G401.6 (cell line): Measurements from ENCODE around the gene BAHCC1.
A peak's percentile ranks its signal among the peaks of the same experiment; 100 is the strongest.
"Not testable (repeated sequence)": the region's sequence is repeated elsewhere in the genome, so short reads cannot be mapped to it uniquely, and the experiment has no call there.

ENCODE experiments used
- FAIRE-seq: peaks from 2 replicates; lab custom pipeline; 2012; peaks lifted over from hg19 to GRCh38; lab: Jason Lieb, UNC

BAHCC1 gene

DNA sequence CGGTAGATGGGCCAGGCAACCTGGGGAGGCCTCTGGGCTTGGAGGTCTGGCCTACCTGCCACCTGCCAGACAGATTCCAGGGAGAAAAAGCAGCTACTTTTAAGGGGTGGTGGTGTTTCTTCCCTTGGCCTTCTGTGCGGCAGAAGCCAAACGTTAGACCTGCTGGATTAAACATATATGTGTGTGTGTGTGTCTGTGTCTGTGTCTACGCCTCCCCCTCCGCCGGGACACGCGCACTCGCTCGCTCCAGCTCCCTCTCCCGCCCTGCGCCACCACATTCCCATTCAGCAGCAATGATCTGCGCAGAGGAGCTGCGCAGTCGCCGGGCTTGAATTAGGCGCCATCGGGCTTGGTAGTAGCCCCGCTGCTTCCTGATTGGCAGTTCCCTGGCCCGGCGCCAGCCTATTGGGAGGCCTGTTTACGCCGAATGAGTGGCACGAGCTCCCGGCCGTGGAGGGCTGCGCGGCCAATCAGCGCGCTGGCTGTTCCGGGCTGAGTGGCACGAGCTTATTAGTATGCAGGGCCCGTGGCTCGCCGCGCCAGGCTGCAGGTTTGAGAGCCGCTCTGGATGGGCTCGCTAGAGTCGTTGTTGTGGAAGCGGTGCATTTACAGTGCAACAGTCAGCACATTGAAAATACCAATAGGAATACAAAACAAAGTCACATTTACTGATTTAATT, at the start of gene BAHCC1:
Gene BAHCC1, plus strand, starts transcription at position 537 of the 679 bp plus-strand sequence. CDS start 4,283 bp downstream, outside the sequence.
- FAIRE-seq = peak; percentile 98

DNA sequence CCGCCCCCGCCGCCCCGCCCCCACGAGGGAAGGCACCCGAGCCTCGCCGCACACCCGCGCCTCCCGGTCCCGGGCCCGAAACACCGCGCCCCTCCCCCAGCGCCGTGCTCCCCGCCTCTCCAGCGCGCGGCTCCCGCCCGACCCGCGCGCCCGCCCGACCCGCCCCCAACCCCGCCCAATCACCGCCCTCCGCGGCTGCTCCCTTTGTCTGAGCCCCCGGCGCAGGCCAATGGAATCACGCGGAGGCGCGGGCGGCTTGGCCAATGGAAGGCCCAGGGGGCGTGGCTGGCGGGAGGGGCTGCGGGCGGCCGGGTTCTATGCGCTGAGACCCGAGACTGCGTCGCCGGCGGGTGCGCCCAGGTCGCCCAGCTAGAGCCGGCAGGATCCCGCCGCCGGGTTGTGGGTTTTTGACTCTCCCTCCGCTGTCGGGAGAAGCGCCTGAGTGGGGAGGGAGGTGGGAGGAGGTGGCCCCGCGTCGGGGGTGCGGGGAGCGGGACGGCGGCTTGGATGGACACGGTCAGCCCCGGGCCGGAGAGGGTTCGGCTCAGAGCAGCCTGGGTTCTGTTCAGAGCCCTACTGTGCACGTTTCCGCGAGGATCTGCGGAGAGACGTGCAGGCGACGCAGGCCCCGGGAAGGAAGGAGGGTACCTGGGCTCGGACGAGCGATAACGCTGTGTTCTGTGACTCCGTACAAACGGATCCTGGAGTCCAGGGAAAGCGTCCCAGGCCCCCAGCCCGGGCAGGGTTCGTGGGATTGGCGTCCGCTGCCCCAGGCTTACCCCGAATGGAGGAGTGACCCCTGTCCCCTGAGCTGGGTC, 49.0 kb upstream of the BAHCC1 start:
- no peak for FAIRE-seq

DNA sequence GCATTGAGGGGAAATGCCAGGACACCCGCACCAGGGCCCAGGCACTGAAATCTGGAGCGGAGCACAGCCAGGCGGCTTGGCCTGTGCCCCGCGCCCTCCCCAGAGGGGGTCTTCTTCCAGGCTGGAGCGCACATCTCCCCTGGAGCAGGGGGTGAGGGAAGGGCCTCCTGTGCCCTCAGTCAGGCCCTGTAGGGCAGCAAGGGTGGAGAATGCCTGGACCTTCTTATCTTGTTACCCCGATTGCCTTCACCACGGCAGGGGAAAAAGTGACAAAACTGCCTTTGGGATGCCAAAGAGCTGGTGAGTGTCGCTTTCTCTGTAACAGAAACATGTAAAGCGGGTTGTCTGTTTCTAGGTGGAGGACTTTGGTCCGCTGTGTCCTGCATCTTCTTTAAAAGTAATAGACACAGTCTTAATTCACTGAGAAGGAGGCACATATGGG, 48.3 kb upstream of the BAHCC1 start:
- FAIRE-seq = no peak

DNA sequence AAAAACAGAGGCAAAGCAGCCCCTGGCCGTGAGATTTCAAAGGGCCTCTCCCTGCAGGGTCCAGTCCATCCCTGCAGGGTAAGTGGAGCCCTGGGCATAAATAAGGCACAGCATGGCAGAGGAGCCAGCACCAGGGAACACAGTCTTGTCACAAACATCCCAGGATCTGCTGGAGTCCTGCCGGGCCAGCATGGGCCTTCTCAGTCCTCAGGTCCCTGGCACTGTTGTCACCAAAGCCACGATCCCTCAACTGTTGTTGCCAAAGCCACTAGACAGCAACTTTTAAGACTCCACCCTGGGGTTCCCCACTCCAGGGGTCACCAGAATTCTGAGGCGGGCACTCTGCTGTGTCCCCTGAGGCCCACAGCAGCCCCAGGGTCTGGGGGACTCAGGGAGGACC, 47.8 kb upstream of the BAHCC1 start:
- FAIRE-seq = no peak

DNA sequence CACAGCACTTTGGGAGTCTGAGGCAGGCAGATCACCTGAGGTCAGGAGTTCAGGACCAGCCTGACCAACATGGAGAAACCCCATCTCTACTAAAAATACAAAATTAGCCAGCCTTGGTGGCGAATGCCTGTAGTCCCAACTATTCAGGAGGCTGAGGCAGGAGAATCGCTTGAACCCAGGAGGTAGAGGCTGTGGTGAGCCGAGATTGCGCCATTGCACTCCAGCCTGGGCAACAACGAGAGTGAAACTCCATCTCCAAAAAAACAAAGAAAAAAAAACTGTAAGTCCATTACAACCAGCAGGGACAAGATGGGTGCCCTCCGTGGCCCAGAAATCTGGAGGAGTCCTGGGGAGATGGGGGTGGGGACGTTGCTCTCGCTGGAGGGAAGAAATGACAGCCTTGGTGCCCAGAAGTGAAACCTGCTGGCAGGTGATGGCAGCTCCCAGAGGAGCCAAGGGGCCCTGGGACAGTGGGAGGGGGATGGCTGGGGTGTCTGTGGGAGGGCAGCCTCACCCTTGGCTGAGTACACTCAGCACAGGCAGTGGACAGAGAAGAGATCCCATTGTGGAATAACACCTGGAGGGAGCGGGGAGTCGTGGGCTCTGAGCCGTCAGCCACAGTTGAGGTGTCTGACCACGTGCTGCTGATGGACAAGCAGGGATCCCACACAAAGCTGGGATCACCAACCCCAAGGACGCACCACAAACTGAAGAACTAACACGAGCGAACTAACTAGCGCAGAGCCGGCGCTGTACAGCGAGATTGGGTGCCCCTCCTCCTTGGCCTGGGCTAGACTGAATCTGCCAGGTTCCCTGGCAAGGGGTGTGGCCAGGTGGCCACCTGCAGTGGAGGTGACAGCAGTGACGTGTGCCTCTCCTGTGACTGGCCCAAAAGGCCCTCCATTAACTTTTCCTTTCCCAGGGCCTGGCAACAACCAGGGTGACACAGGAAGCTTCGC, 46.9 kb upstream of the BAHCC1 start:
- FAIRE-seq = no peak

DNA sequence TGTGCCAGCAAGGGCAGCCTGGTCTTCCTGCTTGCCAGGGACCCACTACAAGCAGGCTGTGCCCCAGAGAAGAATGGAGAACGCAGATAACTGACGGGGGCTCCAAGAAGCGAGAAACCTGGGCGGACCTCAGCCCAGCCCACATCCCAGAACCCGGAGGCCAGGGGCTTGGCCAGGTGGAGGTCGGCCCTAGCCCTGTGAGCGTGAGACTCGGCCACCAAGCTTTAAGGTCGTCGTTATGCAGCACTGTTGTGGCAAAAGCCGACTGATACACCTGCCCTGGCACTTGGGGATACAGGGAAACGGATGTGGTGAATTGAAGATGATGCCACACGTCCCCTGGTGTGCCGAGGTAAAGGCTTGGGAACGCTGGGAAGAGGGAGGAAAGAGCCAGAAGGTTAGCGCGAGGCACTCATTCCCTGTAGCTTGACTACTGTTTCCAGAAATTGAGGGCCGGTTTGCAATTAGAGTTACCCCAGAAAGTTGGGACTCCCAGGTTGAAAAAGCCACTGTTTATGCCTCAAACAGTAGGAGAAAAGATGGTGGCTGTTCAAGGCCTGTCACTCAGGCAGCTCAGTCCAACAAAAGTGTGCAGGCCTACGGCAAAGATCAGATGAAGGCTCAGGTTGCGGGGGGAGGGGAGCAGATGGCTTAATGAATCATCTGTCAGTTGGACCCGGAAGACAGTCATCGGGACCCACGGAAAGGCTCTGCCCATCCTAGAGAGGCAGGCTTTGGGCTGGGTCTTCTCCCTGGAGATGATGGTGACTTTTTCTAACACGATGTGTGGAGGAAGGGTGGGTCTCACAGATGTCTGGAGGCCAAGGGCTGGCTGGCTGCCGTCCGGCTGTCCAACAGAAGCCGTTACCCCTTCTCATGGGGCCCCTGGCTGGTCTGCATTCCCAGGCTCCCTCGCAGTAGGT, 45.6 kb upstream of the BAHCC1 start:
- FAIRE-seq = no peak

DNA sequence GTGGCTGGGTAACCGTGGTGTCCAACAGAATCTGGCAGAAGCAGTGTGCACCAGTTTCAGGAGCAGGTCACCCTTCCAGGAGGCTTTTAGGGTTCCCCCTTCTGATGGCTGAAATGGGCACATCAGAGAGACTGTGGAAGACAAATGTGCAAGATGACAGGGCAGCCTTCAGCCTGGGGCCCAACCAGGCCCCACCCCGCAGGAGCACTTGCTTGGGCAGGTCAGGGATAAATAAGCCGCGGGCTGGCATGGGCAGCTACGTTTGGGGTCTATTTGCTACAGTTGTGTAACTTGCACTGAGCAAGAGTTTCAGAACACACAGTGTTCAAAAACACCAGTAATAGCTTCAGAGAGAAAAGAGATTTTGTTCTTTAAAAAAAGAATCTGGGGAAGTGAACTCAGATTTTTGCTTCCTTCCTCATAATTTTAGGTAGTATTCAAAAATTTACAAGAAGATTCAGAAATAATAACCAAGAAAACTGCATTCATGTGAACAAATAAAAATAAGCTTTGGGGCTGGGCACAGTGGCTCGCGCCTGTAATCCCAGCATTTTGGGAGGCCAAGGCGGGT, 44.9 kb upstream of the BAHCC1 start:
- no peak for FAIRE-seq

DNA sequence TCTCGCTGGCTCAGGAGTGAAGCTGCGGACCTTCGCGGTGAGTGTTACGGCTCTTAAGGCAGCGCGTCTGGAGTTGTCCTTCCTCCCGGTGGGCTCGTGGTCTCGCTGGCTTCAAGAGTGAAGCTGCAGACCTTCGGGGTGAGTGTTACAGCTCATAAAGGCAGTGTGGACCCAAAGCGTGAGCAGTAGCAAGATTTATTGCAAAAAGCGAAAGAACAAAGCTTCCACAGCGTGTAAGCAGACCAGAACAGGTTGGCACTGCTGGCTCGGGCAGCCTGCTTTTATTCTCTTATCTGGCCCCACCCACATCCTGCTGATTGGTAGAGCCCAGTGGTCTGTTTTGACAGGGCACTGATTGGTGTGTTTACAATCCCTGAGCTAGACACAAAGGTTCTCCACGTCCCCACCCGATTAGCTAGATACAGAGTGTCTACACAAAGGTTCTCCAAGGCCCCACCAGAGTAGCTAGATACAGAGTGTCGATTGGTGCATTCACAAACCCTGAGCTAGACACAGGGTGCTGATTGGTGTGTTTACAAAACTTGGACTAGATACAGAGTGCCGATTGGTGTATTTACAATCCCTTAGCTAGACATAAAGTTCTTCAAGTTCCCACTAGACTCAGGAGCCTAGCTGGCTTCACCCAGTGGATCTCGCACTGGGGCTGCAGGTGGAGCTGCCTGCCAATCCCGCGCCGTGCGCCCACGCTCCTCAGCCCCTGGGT, 43.8 kb upstream of the BAHCC1 start:
- not testable (repeated sequence) for FAIRE-seq

DNA sequence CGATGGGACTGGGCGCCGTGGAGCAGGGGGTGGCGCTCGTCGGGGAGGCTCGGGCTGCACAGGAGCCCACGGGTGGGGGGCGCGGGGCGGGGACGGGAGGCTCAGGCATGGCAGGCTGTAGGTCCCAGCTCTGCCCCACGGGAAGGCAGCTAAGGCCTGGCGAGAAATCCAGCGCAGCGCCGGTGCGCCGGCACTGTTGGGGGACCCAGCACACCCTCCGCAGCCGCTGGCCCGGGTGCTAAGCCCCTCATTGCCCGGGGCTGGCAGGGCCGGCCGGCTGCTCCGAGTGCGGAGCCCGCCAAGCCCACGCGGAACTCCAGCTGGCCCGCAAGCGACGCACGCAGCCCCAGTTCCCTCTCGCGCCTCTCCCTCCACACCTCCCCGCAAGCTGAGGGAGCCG, 43.2 kb upstream of the BAHCC1 start:
- not testable (repeated sequence) for FAIRE-seq

DNA sequence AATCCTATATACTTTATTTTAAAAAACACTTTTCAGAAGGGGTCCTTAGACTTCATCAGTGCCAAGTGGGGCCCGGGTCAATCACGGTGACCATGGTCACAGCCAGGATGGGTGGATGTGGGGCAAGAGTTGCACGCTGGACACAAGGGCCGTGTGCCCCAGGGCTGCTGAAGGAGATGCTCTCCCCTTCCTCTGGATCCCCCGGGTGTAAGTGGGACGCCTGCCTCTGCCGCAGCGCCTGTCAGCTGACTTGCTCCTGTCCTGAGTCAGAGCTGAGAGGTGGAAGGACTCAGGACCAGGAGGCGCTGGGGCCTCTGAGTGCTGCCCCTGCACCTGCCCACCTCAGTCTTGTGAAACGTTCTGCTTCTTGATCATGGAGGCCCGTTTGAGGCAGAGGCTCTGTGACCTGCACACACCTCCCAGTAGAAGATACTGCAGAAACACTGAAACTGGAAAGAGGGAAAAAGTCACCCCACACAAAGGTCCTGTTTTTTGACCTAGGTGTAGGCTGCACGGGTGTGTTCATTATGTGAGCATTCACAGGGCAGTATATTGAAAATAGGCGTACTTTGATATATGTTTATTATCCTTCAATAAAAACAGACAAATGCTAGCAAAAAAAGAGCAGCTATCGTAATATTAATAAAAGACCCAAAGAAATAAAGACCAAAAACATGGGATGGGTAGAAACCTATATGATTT, 40.9 kb upstream of the BAHCC1 start:
- no peak for FAIRE-seq

DNA sequence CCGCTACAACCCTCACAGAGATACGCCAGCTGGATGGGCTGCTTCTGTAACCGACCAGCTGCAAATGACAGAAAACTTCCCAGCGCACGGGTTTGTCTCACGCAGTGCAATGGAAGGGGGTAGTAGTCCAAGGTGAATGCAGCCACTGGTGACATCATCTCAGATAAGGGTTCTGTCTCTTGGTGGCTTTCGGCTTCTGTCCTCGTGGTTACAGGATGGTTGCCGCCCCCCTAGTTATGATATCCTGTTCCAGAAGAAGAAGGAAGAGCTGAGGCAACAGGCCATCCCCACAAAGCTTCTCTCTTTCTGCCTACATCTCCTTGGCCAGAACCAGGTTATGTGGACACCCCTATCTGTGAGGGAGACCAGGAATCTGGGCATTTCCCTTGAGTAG, 40.3 kb upstream of the BAHCC1 start:
- no peak for FAIRE-seq

DNA sequence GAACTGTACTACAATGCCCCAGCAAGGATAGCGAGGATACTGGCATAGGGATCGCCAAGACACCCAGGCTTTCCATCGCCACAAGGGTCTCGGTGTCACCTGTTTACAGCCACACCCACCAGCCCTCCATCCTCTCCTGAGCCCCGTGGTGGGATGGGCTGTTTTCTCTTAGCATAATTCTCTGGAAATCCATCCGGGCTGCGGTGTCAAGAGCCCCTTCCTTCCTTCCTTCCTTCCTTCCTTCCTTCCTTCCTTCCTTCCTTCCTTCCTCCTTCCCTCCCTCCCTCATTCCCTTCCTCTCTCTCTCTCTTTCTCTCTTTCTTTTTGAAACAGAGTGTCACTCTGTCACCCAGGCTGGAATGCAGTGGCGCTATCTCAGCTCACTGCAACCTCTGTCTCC, 36.0 kb upstream of the BAHCC1 start:
- no peak for FAIRE-seq

DNA sequence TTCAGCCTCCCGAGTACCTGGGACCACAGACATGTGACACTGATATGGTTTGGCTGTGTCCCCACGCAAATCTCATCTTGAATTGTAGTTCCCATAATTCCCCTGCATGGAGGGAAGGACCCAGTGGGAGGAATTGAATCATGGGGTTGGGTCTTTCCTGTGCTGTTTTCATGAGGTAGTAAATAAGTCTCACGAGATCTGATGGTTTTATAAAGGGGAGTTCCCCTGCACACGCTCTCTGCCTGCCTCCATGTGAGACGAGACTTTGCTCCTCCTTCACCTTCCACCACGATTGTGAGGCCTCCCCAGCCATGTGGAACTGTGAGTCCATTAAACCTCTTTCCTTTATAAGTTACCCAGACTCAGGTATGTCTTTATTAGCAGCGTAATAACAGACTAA, 33.3 kb upstream of the BAHCC1 start:
- not testable (repeated sequence) for FAIRE-seq

DNA sequence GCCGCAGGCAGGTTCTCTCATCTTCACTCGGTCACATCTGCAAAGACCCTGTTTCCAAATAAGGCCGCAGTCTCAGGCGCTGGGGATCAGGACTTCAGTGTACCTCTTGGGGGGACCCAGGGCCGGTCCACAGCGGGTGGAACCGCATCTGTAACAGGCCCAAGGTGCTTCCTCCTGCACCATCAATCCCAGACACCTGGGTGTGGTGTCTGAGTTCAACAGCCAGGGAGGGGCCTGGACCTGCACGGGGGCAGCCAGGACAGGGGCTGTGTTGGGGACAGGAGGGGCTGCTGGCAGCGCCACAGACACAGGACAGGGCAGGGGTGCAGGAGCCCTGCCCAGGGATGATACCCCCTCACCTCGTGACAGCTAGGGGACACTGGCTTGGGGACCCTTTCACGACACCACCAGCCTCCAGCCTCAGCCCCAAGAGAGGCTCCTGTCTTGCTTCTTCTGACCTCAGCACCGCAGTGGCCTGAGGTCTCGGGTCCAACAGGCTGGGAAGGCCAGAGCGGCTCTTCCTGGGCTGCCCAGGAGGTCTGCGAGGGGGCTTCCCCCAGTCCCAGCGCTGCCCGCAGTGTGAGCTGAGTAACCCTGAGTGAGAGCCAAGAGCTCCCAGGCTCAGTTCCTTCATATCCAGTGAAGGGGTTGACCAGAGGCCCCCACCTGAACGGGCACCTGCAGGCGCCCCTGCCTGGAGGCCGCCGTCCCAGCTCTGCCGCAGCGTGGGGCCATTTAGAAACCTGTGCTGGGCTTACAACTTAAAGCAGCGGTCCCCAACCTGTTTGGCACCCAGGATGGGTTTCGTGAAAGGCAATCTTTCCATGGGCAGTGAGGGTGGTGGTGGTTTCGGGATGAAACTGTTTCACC, 30.7 kb upstream of the BAHCC1 start:
- no peak for FAIRE-seq

DNA sequence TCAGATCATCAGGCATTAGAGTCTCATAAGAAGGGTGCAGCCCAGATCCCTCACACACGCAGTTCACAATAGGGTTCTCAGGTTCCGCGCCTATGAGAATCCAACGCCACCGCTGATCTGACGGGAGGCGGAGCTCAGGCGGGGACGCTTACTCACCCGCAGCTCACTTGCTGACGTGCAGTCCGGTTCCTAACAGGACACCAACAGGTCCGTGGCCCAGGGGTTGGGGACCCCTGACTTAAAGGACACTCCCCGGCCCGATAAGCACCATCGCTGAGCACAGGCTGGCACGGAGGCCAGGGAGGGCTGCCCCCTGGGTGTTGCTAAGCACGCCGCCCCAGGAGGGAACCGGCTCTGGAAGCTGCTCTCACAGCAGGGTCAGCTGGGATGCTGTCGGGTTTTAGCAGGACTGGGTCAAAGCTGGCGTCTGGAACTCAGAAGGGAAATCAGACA, 30.1 kb upstream of the BAHCC1 start:
- FAIRE-seq = no peak

DNA sequence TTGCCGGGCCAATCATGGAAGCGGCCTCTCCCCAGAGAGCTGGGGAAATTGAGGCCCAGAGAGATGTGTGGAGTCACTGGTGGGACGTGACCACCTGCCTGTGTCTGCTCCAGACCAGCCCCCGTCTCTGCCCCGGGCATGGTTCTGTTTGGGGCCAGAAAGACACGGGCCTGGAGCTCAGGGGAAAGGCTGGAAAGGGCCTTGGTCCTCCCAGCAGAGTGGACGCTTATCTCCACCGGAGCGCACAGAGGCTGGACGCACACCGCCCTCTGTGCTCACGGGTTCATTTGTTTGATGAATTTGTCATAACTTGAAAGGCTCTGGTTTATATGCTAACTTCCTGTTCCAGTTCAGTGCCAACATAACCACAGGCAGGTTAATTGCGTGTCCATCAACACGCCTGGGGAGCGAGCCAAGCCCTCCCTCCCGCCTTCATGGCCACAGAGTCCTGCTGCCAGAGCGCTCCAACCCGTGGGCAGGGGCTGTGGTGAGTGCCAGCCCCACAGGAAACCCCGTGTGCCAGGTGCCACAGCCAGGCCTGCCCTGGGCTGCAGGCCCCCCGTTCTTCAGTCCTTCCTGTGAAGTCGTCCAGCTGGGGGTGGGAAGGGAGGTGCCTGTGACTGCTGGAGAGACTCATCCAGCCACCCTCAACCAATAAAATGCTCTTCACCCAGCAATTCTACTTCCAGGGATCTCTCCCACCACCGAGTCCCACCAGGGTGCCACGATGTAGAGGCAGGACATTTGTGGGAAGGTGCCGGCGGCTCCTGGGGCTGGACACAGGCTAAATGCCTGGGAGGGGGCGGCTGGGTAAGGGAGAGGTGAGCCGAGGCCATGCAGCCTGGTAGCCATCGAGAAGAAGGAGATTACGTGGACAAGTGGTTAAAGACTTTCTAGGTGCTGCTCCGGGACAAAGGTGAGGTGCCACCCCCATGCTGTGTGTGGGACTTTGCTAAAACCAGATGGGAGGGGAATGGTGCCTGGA, 29.4 kb upstream of the BAHCC1 start:
- no peak for FAIRE-seq

DNA sequence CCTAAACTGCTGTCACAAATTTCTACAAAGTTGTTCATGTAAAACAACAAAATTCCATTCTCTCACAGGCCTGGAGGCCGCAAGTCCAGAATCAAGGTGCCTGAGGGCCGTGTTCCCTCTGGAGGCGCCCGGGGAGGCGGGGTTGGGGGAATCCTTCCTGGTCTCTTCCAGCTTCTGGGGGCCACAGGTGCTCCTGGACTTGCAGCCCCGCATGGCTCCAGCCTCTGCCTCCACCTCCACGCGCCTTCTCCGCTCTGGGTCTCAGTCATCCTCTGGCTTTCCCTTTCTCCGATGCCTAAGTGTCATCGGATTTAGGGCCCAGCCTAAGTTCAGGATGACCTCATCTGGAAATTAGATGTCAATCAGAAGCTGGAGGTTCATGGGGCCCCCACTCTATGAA, 28.6 kb upstream of the BAHCC1 start:
- FAIRE-seq = no peak
